OCI-LY3 (cell line): ENCODE measurements around the gene NASP.

Experiments
- H2AFZ ChIP-seq: fragments of 200-600, 300-600 bp; shearing (Covaris generic); 2 replicates; pipeline ENCODE4 v1.6.0; 2014; ENCODE audit warnings: antibody characterized with exemption, low read depth, low read length
- H3K27ac ChIP-seq: fragments of 200-600, 300-600 bp; sonication (generic); 2 replicates; pipeline ENCODE4 v1.5.1; 2014; ENCODE audit warnings: mild to moderate bottlenecking, low read length, moderate library complexity, mixed read lengths
- H3K27me3 ChIP-seq: fragments of 200-600, 300-600 bp; sonication (generic); 2 replicates; pipeline ENCODE4 v1.6.1; 2014; ENCODE audit warnings: low read depth, low read length, mixed read lengths
- H3K36me3 ChIP-seq: fragments of 200-600, 300-600 bp; sonication (generic); replicated peaks from 2 replicates; pipeline ENCODE3; 2014; ENCODE audit warnings: low read depth, low read length, mixed read lengths
- H3K4me1 ChIP-seq: fragments of 300-600, 200-600 bp; sonication (generic); 2 replicates; pipeline ENCODE4 v1.6.1; 2014; ENCODE audit warnings: low read length, mixed read lengths
- H3K4me2 ChIP-seq: fragments of 200-600, 300-600 bp; sonication (generic); 2 replicates; pipeline ENCODE4 v1.6.1; 2014; ENCODE audit warnings: low read length, mixed read lengths
- H3K4me3 ChIP-seq: fragments of 300-600, 200-600 bp; sonication (generic); 2 replicates; pipeline ENCODE4 v1.5.1; 2014; ENCODE audit warnings: antibody characterized with exemption, mild to moderate bottlenecking, low read length, moderate library complexity
- H3K79me2 ChIP-seq: fragments of 300-600, 200-600 bp; shearing (Covaris generic); 2 replicates; pipeline ENCODE4 v1.6.1; 2014; ENCODE audit warnings: mild to moderate bottlenecking, low read length, mixed read lengths
- H3K9ac ChIP-seq: fragments of 300-600, 200-600 bp; shearing (Covaris generic); 2 replicates; pipeline ENCODE4 v1.6.0; 2014; ENCODE audit warnings: mild to moderate bottlenecking, low read length, moderate library complexity
- H3K9me3 ChIP-seq: fragments of 200-600, 300-600 bp; shearing (Covaris generic); 2 replicates; pipeline ENCODE4 v1.6.1; 2014; ENCODE audit warnings: low read length, mixed read lengths; ENCODE audit not compliant: insufficient read depth
- H4K20me1 ChIP-seq: fragments of 200-600, 300-600 bp; sonication (generic); 2 replicates; pipeline ENCODE4 v1.6.1; 2016; ENCODE audit warnings: low read length, mixed read lengths; ENCODE audit not compliant: insufficient read depth
- EZH2phosphoT487 ChIP-seq: fragments of 200-600 bp; shearing (Covaris generic); IDR thresholded peaks from 2 replicates; pipeline ENCODE4 v1.6.1; 2018; ENCODE audit warnings: antibody characterized with exemption, mixed run types, low read depth
- TF ChIP-seq, protein P1 (sequence below): fragments of 200-600, 300-600 bp; sonication (generic); IDR thresholded peaks from 2 replicates; pipeline ENCODE4 v1.5.1; 2014; ENCODE audit warnings: antibody characterized with exemption, low read length, low read depth

The NASP gene

GRCh38 chr1:45658171-45658570 is 74.3 kb downstream of the NASP start:
- H3K27ac ChIP-seq: no peak overlapping the region
- H3K9me3 ChIP-seq: no peaks in the 10 kb centered on the region
- peaks cover 17% of the 10 kb centered on the region; the same call in 1 of the 2 replicates for H4K20me1 ChIP-seq
- H3K4me3 ChIP-seq: no peak overlapping the region
- TF ChIP-seq, protein P1, sequence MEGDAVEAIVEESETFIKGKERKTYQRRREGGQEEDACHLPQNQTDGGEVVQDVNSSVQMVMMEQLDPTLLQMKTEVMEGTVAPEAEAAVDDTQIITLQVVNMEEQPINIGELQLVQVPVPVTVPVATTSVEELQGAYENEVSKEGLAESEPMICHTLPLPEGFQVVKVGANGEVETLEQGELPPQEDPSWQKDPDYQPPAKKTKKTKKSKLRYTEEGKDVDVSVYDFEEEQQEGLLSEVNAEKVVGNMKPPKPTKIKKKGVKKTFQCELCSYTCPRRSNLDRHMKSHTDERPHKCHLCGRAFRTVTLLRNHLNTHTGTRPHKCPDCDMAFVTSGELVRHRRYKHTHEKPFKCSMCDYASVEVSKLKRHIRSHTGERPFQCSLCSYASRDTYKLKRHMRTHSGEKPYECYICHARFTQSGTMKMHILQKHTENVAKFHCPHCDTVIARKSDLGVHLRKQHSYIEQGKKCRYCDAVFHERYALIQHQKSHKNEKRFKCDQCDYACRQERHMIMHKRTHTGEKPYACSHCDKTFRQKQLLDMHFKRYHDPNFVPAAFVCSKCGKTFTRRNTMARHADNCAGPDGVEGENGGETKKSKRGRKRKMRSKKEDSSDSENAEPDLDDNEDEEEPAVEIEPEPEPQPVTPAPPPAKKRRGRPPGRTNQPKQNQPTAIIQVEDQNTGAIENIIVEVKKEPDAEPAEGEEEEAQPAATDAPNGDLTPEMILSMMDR: no peak
- TF ChIP-seq EZH2phosphoT487: no peak
- no peaks in the 10 kb centered on the region for H3K4me1 ChIP-seq
- H3K9ac ChIP-seq: no peak overlapping the region
- peaks cover 33% of the 10 kb centered on the region for H3K36me3 ChIP-seq
- no peak overlapping the region for H2AFZ ChIP-seq
- H3K79me2 ChIP-seq: peaks cover 21% of the 10 kb centered on the region
- H3K4me2 ChIP-seq: no peak overlapping the region
- H3K27me3 ChIP-seq: no peaks in the 10 kb centered on the region

GRCh38 chr1:45659222-45659621 is 75.4 kb downstream of the NASP start:
- Histone ChIP-seq H3K4me1 (no peaks in the 10 kb centered on the region), H3K79me2 (peaks cover 31% of the 10 kb centered on the region), H3K4me3 (no peak overlapping the region), H3K27ac (no peak overlapping the region), H3K27me3 (no peaks in the 10 kb centered on the region), H3K9me3 (no peaks in the 10 kb centered on the region), H3K4me2 (no peak overlapping the region), H3K9ac (no peak overlapping the region), H2AFZ (no peak overlapping the region), H3K36me3 (peaks cover 33% of the 10 kb centered on the region), H4K20me1 (peaks cover 24% of the 10 kb centered on the region; the same call in 1 of the 2 replicates)
- no peak for TF ChIP-seq EZH2phosphoT487
- TF ChIP-seq, protein P1: no peak

- no peak overlapping the region for H3K4me2 ChIP-seq
- H3K4me3 ChIP-seq: no peak overlapping the region
- peaks cover 24% of the 10 kb centered on the region; the same call in 1 of the 2 replicates for H4K20me1 ChIP-seq
- H2AFZ ChIP-seq: no peak overlapping the region
- H3K9ac ChIP-seq: no peak overlapping the region
- H3K79me2 ChIP-seq: peaks cover 43% of the 10 kb centered on the region
- H3K4me1 ChIP-seq: no peaks in the 10 kb centered on the region
- no peak for TF ChIP-seq EZH2phosphoT487
- TF ChIP-seq, protein P1: no peak
- no peaks in the 10 kb centered on the region for H3K9me3 ChIP-seq
- H3K27me3 ChIP-seq: no peaks in the 10 kb centered on the region
- no peak overlapping the region for H3K27ac ChIP-seq
- peaks cover 23% of the 10 kb centered on the region for H3K36me3 ChIP-seq
These were observed 76.5 kb downstream of the NASP start for GRCh38 chr1:45660336-45660735.

DNA sequence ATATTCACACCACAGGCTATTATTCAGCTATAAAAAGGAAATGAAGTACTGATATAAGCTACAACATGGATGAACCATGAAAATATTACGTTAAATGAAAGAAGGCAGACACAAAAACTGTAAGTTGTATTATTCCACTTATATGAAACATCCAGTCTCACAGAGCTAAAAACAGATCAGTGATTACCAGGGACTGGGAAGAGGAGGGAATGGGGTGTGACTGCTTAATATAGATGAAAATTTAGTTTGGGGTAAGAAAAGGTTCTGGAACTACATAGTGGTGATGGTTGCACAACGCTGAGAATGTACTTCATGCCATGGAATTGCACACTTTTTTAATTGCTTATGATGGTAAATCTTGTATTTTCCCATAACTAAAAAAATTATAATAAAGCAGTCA is 83.0 kb downstream of the NASP start:
- peaks cover 57% of the 10 kb centered on the region for H4K20me1 ChIP-seq
- H2AFZ ChIP-seq: no peak overlapping the region
- no peaks in the 10 kb centered on the region for H3K27me3 ChIP-seq
- H3K4me3 ChIP-seq: no peak overlapping the region
- H3K79me2 ChIP-seq: peaks cover 98% of the 10 kb centered on the region
- TF ChIP-seq EZH2phosphoT487: no peak
- TF ChIP-seq, protein P1: no peak
- H3K27ac ChIP-seq: no peak overlapping the region
- no peaks in the 10 kb centered on the region for H3K4me1 ChIP-seq
- H3K4me2 ChIP-seq: no peak overlapping the region
- no peak overlapping the region for H3K9ac ChIP-seq
- no peaks in the 10 kb centered on the region for H3K36me3 ChIP-seq
- H3K9me3 ChIP-seq: no peaks in the 10 kb centered on the region
